Ascending aorta (tissue), 2 donors: ENCODE data around the gene MRPL41. TPM values are rescaled to one million over a fixed set of nuclear protein-coding genes. Genes with fewer than 3 reads are reported as not detected.
"Not testable (repeated sequence)": the region's sequence is repeated elsewhere in the genome, so short reads cannot be mapped to it uniquely, and the experiment has no call there.

Experiments used
- DNase-seq, 2 donors: peaks; one replicate each; pipeline ENCODE4 v3.0.0-alpha.2; 2019; ENCODE audit warnings: low spot score in 2 of 2
- H3K27ac ChIP-seq, 2 donors: fragments of 200-600 bp; sonication (generic); one replicate each; pipeline ENCODE4 v1.5.1; 2016 to 2017; ENCODE audit warnings: mild to moderate bottlenecking in 1 of 2
- H3K27me3 ChIP-seq: fragments of 200-600 bp; sonication (generic); one replicate; pipeline ENCODE4 v1.5.1; 2017
- H3K36me3 ChIP-seq, 2 donors: fragments of 200-600 bp; sonication (generic); one replicate each; pipeline ENCODE4 v1.5.1; 2016
- H3K4me1 ChIP-seq, 2 donors: fragments of 200-600 bp; sonication (generic); one replicate each; pipeline ENCODE4 v1.5.1; 2016 to 2017; ENCODE audit warnings: mild to moderate bottlenecking in 1 of 2
- H3K4me3 ChIP-seq, 2 donors: fragments of 200-600 bp; sonication (generic); one replicate each; pipeline ENCODE4 v1.5.1; 2016 to 2017; ENCODE audit warnings: mild to moderate bottlenecking in 1 of 2
- H3K9me3 ChIP-seq, 2 donors: fragments of 200-600 bp; sonication (generic); one replicate each; pipeline ENCODE4 v1.5.1; 2016
- CTCF ChIP-seq, 3 experiments: fragments of 200-600 bp in 2 of 3; fragments of 450-650 bp in 1 of 3; sonication (generic) in 2 of 3; IDR thresholded peaks; one replicate each; pipeline ENCODE4 v1.5.1; 2016 to 2019; ENCODE audit warnings: antibody characterized with exemption in 3 of 3, mild to moderate bottlenecking in 1 of 3, moderate library complexity in 1 of 3
- intact Hi-C: fragments of 100-400 bp; cut with DNase I; formaldehyde crosslinking; loops from one replicate; pipeline ENCODE4 v1.15.1; 2023
- total RNA-seq: library from RNA; depleted of rRNA; stranded (reverse); fragments of >200 nt; gene quantifications from one replicate; pipeline ENCODE4 v1.1.0, GENCODE V29; 2016

Gene MRPL41
- total RNA-seq, 1 donor from 2014 or later = 121 TPM

GRCh38 chr9:137515338-137515724 is 36.3 kb upstream of the MRPL41 start:
- DNase-seq = no peak
- Histone ChIP-seq H3K27me3 (no peaks in the 10 kb centered on the region), H3K9me3 (no peaks in the 10 kb centered on the region), H3K36me3 (peaks cover 0 to 17% of the 10 kb centered on the region in 2 donors), H3K4me1 (no peaks in the 10 kb centered on the region), H3K27ac (no peak overlapping the region), H3K4me3 (no peak overlapping the region)
- no peak for TF ChIP-seq CTCF (IDR thresholded peaks at IDR 0.05)
- intact Hi-C loops = no loop called here

DNA sequence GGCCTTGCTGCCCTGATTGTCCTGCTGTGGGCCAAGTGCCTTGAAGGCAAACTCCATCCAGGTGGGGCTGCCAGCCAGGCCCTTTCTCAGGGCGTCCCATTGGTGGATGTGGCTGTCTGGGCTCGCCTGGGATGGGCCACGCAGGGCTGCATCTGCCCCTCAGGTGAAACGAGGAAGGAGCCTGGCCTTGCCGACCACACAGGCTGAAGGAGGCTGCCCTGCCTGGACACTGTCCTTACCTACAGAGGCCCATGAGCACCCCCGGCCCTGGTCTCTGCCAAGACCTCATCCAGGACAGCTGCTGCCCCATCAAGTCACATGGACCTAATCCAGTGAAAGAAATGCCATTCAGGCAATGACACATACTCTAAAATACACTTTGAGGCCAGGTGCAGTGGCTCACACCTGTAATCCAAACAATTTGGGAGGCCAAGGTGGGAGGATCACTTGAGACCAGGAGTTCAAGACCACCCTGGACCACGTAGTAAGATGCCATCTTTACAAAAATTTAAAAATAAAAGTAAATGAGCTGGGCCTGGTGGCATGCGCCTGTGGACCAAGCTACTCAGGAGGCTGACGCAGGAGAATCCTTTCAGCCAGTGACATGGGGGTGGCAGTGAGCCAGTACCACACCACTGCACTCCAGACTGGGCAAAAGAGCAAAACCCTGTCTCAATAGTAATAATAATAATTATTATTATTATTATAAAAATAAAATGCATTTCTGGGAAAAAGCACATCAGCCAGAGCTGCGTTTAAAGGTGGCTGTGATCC is 35.3 kb upstream of the MRPL41 start:
- Histone ChIP-seq H3K4me3 (no peak overlapping the region), H3K36me3 (peaks cover 0 to 17% of the 10 kb centered on the region in 2 donors), H3K9me3 (no peaks in the 10 kb centered on the region), H3K4me1 (no peaks in the 10 kb centered on the region), H3K27me3 (no peaks in the 10 kb centered on the region), H3K27ac (no peak overlapping the region)
- DNase-seq = no peak
- intact Hi-C loops = no loop called here
- no peak for TF ChIP-seq CTCF (IDR thresholded peaks at IDR 0.05)

DNA sequence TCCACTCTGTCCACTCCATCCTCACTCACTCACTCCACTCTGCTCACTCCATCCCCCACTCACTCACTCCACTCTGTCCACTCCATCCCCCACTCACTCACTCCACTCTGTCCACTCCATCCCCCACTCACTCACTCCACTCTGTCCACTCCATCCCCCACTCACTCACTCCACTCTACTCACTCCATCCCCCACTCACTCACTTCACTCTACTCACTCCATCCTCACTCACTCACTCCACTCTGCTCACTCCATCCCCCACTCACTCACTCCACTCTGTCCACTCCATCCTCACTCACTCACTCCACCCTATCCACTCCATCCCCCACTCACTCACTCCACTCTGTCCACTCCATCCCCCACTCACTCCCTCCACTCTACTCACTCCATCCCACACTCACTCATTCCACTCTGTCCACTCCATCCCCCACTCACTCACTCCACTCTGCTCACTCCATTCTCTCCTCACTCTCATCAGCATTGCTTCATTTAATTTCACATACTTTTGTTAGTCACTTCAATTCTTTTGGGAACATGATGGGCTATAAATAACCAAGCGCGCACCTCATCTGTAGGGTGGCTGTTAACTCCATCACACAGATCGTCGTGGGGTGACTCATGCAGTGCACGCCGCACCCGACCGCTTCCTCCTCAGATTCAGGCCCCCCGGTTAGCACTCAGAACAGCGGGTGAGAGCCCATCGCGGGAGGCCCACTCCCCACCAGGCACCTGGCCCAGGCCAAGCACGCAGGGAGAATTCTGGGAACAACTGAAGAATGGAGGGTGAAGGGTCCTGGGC is 32.8 kb upstream of the MRPL41 start:
- H3K4me1 ChIP-seq, H3K9me3 ChIP-seq, DNase-seq, H3K36me3 ChIP-seq, intact Hi-C loops, H3K27ac ChIP-seq, H3K27me3 ChIP-seq, H3K4me3 ChIP-seq: not testable (repeated sequence)

DNA sequence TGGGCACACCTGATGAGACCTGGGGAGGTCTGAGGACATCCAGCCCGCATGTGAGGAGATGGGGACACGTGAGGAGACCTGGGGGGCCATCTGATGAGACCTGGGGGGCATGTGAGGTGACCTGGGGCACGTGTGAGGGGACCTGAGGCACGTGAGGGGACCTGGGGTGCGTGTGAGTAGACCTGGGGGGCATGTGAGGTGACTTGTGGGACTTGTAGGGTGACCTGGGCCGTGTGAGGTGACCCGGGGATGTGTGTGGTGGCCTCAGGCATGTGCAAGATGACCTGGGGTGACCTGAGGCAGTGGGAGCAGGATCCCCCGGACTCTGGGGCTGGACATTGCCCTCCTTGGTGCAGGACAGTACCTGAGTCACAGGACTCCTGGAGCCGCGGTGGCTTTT is 32.1 kb upstream of the MRPL41 start:
- H3K4me1 ChIP-seq = no peaks in the 10 kb centered on the region
- intact Hi-C loops = no loop called here
- peaks cover 2 to 8% of the 10 kb centered on the region in 2 donors for H3K36me3 ChIP-seq
- no peak overlapping the region for H3K27ac ChIP-seq
- no peaks in the 10 kb centered on the region for H3K9me3 ChIP-seq
- no peak for TF ChIP-seq CTCF (IDR thresholded peaks at IDR 0.05)
- no peak for DNase-seq
- H3K27me3 ChIP-seq = no peaks in the 10 kb centered on the region
- H3K4me3 ChIP-seq = no peak overlapping the region

- intact Hi-C loops = loop anchor here (10.0 kb wide), 2 partner anchors 96 to 226 kb away; partner anchors contain the start of genes EXD3 and NOXA1
- H3K4me1 ChIP-seq = no peaks in the 10 kb centered on the region
- TF ChIP-seq CTCF (IDR thresholded peaks at IDR 0.05) = no peak
- H3K4me3 ChIP-seq = no peak overlapping the region
- H3K9me3 ChIP-seq = no peaks in the 10 kb centered on the region
- H3K27me3 ChIP-seq = no peaks in the 10 kb centered on the region
- no peak for DNase-seq
- peaks cover 2 to 8% of the 10 kb centered on the region in 2 donors for H3K36me3 ChIP-seq
- H3K27ac ChIP-seq = no peak overlapping the region
Measured at GRCh38 chr9:137520614-137521404, 30.9 kb upstream of the MRPL41 start.
